Left lung (tissue), 10 donors: Measurements from ENCODE around the gene RC3H1. TPM values are rescaled to one million over a fixed set of nuclear protein-coding genes. Genes with fewer than 3 reads are reported as not detected.

ENCODE experiments used
- ATAC-seq: fragments of 200-7000 bp; cut with Tn5 transposase; one replicate; pipeline ENCODE4 v1.9.1; 2020; ENCODE audit warnings: moderate library complexity
- DNase-seq, 4 donors: peaks; one replicate each; pipeline ENCODE4 v3.0.0-alpha.2; 2013 to 2020
- H3K27ac ChIP-seq, 2 donors: fragments of 200-600 bp; sonication (generic) in 1 of 2; one replicate each; pipeline versions ENCODE4 v1.5.0 to v1.8.0; 2020 to 2021
- H3K27me3 ChIP-seq, 2 donors: fragments of 200-600 bp; sonication (generic) in 1 of 2; one replicate each; pipeline versions ENCODE4 v1.5.0 to v1.8.0; 2020 to 2021
- H3K36me3 ChIP-seq, 2 donors: fragments of 200-600 bp; sonication (generic) in 1 of 2; one replicate each; pipeline versions ENCODE4 v1.5.0 to v1.8.0; 2020 to 2021
- H3K4me1 ChIP-seq, 2 donors: fragments of 200-600 bp; one replicate each; pipeline ENCODE4 v1.8.0; 2021
- H3K4me3 ChIP-seq, 2 donors: fragments of 200-600 bp; sonication (generic) in 1 of 2; one replicate each; pipeline versions ENCODE4 v1.5.0 to v1.8.0; 2020 to 2021; ENCODE audit warnings: mild to moderate bottlenecking in 1 of 2
- H3K9me3 ChIP-seq, 2 donors: fragments of 200-600 bp; sonication (generic) in 1 of 2; one replicate each; pipeline versions ENCODE4 v1.5.0 to v1.8.0; 2020 to 2021
- CTCF ChIP-seq, 2 donors: fragments of 200-600 bp; sonication (generic) in 1 of 2; IDR thresholded peaks; one replicate each; pipeline versions ENCODE4 v1.5.0 to v1.8.0; 2021; ENCODE audit warnings: antibody characterized with exemption in 2 of 2
- intact Hi-C, 2 donors: fragments of 100-400 bp; cut with DNase I; formaldehyde crosslinking; loops; one replicate each; pipeline versions ENCODE4 v1.11.2 to v1.14.2; 2022
- polyA plus RNA-seq, 6 donors: library from polyadenylated mRNA; unstranded; fragments of 120-200 nt; gene quantifications; one replicate each; pipeline ENCODE4 v1.2.1, GENCODE V29; 2013; ENCODE audit not compliant: insufficient read length in 6 of 6
- total RNA-seq, 2 donors: library from RNA; stranded (reverse); fragmentation: NEBNext Ultra II Directional; extraction: Animal tissue kit (Norgen Biotek cat#: 25700); gene quantifications; one replicate each; pipeline ENCODE4 v1.2.1, GENCODE V29; 2021
- donor health status: DM: no; HTN: yes; CAD: no.
- donor health status: DM: no; HTN: no; CAD: no.

RC3H1 gene
- total and polyA plus RNA-seq, 8 donors: 13.3 to 35.7 (median 14.0) TPM

GRCh38 chr1:173913111-173913510 is 109.0 kb downstream of the RC3H1 start:
- intact Hi-C loops: no loop called here
- H3K36me3 ChIP-seq: no peaks in the 10 kb centered on the region
- H3K4me1 ChIP-seq: no peaks in the 10 kb centered on the region
- H3K4me3 ChIP-seq: no peak overlapping the region
- H3K27ac ChIP-seq: no peak overlapping the region
- H3K9me3 ChIP-seq: no peaks in the 10 kb centered on the region
- DNase-seq: no peak
- no peak for ATAC-seq
- H3K27me3 ChIP-seq: no peaks in the 10 kb centered on the region
- no peak for TF ChIP-seq CTCF (IDR thresholded peaks at IDR 0.05)

GRCh38 chr1:173903827-173904531 is 118.2 kb downstream of the RC3H1 start:
- ATAC-seq (peak; percentile 33), DNase-seq (peak in 2 of 4 donors; percentile 8 to 35)
- no peak overlapping the region for H3K27ac ChIP-seq
- H3K27me3 ChIP-seq: no peaks in the 10 kb centered on the region
- peaks cover 0 to 7% of the 10 kb centered on the region in 2 donors for H3K4me1 ChIP-seq
- H3K36me3 ChIP-seq: no peaks in the 10 kb centered on the region
- no peak overlapping the region for H3K4me3 ChIP-seq
- TF ChIP-seq CTCF (IDR thresholded peaks at IDR 0.05): no peak
- intact Hi-C loops: no loop called here
- H3K9me3 ChIP-seq: no peaks in the 10 kb centered on the region

- no peak for DNase-seq
- intact Hi-C loops: no loop called here
Observed at GRCh38 chr1:173900992-173901391, 121.2 kb downstream of the RC3H1 start.

GRCh38 chr1:173900427-173900826 is 121.7 kb downstream of the RC3H1 start:
- no peaks in the 10 kb centered on the region for H3K9me3 ChIP-seq
- ATAC-seq: no peak
- intact Hi-C loops: no loop called here

More at GRCh38 chr1:173900992-173901391, 121.2 kb downstream of the RC3H1 start:
- Histone ChIP-seq H3K4me1 (peaks cover 0 to 7% of the 10 kb centered on the region in 2 donors), H3K27me3 (no peaks in the 10 kb centered on the region), H3K27ac (no peak overlapping the region), H3K9me3 (no peaks in the 10 kb centered on the region), H3K4me3 (no peak overlapping the region), H3K36me3 (no peaks in the 10 kb centered on the region)
- TF ChIP-seq CTCF (IDR thresholded peaks at IDR 0.05): no peak
- no peak for ATAC-seq

GRCh38 chr1:173894189-173894588 is 128.0 kb downstream of the RC3H1 start:
- TF ChIP-seq CTCF (IDR thresholded peaks at IDR 0.05): no peak
- Histone ChIP-seq H3K4me1 (no peaks in the 10 kb centered on the region), H3K27ac (no peak overlapping the region), H3K9me3 (no peaks in the 10 kb centered on the region), H3K36me3 (no peaks in the 10 kb centered on the region), H3K4me3 (no peak overlapping the region), H3K27me3 (no peaks in the 10 kb centered on the region)
- ATAC-seq (no peak), DNase-seq (no peak)
- intact Hi-C loops: no loop called here

More at GRCh38 chr1:173900427-173900826, 121.7 kb downstream of the RC3H1 start:
- Histone ChIP-seq H3K36me3 (no peaks in the 10 kb centered on the region), H3K27me3 (no peaks in the 10 kb centered on the region), H3K4me3 (no peak overlapping the region), H3K27ac (no peak overlapping the region), H3K4me1 (peaks cover 0 to 7% of the 10 kb centered on the region in 2 donors)
- no peak for DNase-seq
- TF ChIP-seq CTCF (IDR thresholded peaks at IDR 0.05): no peak
